ENCODE results near the gene DEPDC4.

Gene DEPDC4

GRCh38 chr12:100214518-100214917, 52.4 kb downstream of the DEPDC4 start:
- no peak overlapping the region for H3K4me3 ChIP-seq (ENCODE audit: low read depth, low read length)
- no peak for DNase-seq (ENCODE audit: low read depth, low spot score)
- no peak for TF ChIP-seq CTCF (IDR thresholded peaks at IDR 0.05; ENCODE audit: low read depth, low read length)
- in situ Hi-C loops (cut with HindIII; ENCODE audit: low sequenced_read_pairs), result no loop called here

DNA sequence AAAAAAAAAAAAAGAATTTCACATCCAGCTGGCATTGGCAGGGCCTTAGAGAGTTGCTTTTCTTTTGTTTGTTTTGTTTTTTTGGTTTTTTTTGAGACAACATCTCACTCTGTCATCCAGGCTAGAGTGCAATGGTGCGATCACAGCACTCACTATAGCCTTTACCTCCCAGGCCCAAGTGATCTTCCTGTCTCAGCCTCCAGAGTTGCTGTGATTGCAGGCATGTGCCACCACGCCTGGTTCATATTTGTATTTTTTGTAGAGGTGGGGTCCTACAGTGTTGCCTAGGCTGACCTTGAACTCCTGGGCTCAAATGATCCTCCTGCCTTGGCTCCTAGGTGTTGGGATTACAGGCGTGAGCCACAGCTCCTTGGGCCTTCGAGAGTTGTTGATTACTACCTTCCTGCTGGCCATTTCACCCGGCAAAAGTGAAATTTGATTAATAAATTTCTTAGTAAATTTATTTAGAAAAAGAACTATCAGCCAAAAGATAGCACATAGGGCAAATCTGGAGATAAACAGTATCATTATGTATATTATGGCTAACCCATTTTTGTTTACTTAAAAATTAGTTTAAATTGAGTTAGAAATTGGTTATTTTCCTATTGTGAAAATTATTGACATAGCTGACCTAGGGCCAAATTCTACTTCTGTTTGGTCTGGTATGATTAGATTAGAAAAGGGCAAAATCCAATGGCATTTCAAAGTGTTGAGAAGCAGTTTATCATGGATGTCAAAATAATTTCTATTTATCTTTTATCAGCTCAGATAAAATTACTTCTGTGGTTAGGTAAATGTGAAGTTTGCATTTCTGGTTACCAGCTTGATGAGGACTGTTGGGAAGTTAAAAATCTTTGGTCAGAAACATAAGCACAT, 53.6 kb downstream of the DEPDC4 start:
- no peak for DNase-seq (ENCODE audit: low read depth, low spot score)
- TF ChIP-seq CTCF (IDR thresholded peaks at IDR 0.05; ENCODE audit: low read depth, low read length), result no peak
- H3K4me3 ChIP-seq (ENCODE audit: low read depth, low read length), result no peak overlapping the region
- in situ Hi-C loops (cut with HindIII; ENCODE audit: low sequenced_read_pairs), result no loop called here

- in situ Hi-C loops (cut with HindIII; ENCODE audit: low sequenced_read_pairs), result no loop called here
- no peak for DNase-seq (ENCODE audit: low read depth, low spot score)
- H3K4me3 ChIP-seq (ENCODE audit: low read depth, low read length), result no peak overlapping the region
- TF ChIP-seq CTCF (IDR thresholded peaks at IDR 0.05; ENCODE audit: low read depth, low read length), result no peak
Observed at GRCh38 chr12:100211698-100212097, 55.2 kb downstream of the DEPDC4 start.

DNA sequence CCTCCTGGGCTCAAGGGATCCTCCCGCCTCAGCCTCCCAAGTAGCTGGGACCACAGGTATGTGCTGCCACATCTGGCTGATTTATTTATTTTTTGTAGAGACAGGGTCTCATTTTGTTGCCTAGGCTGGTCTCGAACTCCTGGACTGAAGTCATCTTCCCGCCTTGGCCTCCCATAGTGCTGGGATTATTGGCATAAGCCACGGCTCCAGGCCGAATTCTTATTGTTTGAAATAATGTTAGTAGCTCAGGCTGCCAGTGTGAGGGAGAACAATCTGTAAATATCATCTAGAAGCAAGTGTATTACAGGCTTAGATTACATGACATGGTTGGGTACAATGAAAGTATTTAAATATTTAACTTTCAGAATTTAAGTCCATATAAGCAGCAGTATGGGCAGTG, 58.0 kb downstream of the DEPDC4 start:
- in situ Hi-C loops (cut with HindIII; ENCODE audit: low sequenced_read_pairs), result no loop called here
- no peak for TF ChIP-seq CTCF (IDR thresholded peaks at IDR 0.05; ENCODE audit: low read depth, low read length)
- no peak overlapping the region for H3K4me3 ChIP-seq (ENCODE audit: low read depth, low read length)
- DNase-seq (ENCODE audit: low read depth, low spot score), result no peak

DNA sequence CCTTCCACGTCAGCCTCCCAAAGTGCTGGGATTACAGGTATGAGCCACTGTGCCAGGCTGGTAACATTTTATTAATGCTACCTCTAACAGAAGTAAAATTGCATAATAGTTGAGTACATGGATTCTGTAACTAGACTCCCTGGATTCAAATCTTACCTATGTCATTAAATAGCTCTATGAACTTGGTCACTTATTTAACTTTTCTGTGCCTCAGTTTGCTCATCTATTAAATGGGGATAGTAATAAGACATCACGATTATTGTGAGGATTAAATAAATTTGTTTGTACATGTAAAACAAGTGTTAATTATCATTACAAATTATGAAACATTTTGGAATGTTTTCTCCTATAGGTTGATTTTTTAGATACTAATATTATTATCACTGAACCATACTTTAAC, 59.6 kb downstream of the DEPDC4 start:
- DNase-seq (ENCODE audit: low read depth, low spot score), result no peak
- in situ Hi-C loops (cut with HindIII; ENCODE audit: low sequenced_read_pairs), result no loop called here
- no peak for TF ChIP-seq CTCF (IDR thresholded peaks at IDR 0.05; ENCODE audit: low read depth, low read length)
- no peak overlapping the region for H3K4me3 ChIP-seq (ENCODE audit: low read depth, low read length)

- peak overlapping the region; percentile 72 for H3K4me3 ChIP-seq (ENCODE audit: low read depth, low read length)
- no peak for TF ChIP-seq CTCF (IDR thresholded peaks at IDR 0.05; ENCODE audit: low read depth, low read length)
- in situ Hi-C loops (cut with HindIII; ENCODE audit: low sequenced_read_pairs), result no loop called here
- no peak for DNase-seq (ENCODE audit: low read depth, low spot score)
Observed at GRCh38 chr12:100201604-100202423, 65.1 kb downstream of the DEPDC4 start.

Data from astrocyte of the spinal cord (primary cell).